Vagina (tissue), 2 donors: Measurements from ENCODE around the gene CASP5. TPM values are rescaled to one million over a fixed set of nuclear protein-coding genes. Genes with fewer than 3 reads are reported as not detected.
"Not testable (repeated sequence)": the region's sequence is repeated elsewhere in the genome, so short reads cannot be mapped to it uniquely, and the experiment has no call there.

Experiments used
- DNase-seq, 2 donors: peaks; one replicate each; pipeline ENCODE4 v3.0.0-alpha.2; 2017; ENCODE audit errors: extremely low spot score in 2 of 2
- H3K27ac ChIP-seq: fragments of 200-600 bp; sonication (generic); one replicate; pipeline ENCODE4 v1.5.1; 2019
- H3K27me3 ChIP-seq: fragments of 200-600 bp; sonication (generic); one replicate; pipeline ENCODE4 v1.5.1; 2019
- H3K36me3 ChIP-seq, 2 donors: fragments of 200-600 bp; sonication (generic); one replicate each; pipeline ENCODE4 v1.5.1; 2017 to 2019
- H3K4me1 ChIP-seq: fragments of 200-600 bp; sonication (generic); one replicate; pipeline ENCODE4 v1.5.1; 2019
- H3K4me3 ChIP-seq, 2 donors: fragments of 200-600 bp; sonication (generic); 1 replicate in 1 of 2; 2 replicates in 1 of 2; pipeline ENCODE4 v1.5.1; 2016 to 2019
- H3K9me3 ChIP-seq: fragments of 200-600 bp; sonication (generic); one replicate; pipeline ENCODE4 v1.5.1; 2019
- CTCF ChIP-seq, 3 experiments: fragments of 450-650 bp in 2 of 3; fragments of 200-600 bp in 1 of 3; sonication (generic) in 1 of 3; IDR thresholded peaks; one replicate each; pipeline ENCODE4 v1.5.1; 2017 to 2019; ENCODE audit warnings: antibody characterized with exemption in 3 of 3, mild to moderate bottlenecking in 2 of 3, moderate library complexity in 2 of 3
- POLR2A ChIP-seq, 2 donors: fragments of 450-650 bp; IDR thresholded peaks; one replicate each; pipeline ENCODE4 v1.6.1; 2017; ENCODE audit warnings: antibody characterized with exemption in 2 of 2, mild to moderate bottlenecking in 2 of 2, moderate library complexity in 2 of 2
- POLR2AphosphoS5 ChIP-seq, 2 donors: sonication (generic); formaldehyde crosslinking; IDR thresholded peaks; one replicate each; pipeline ENCODE4 v1.9.0; 2017; ENCODE audit warnings: antibody characterized with exemption in 2 of 2, mild to moderate bottlenecking in 2 of 2, low read depth in 1 of 2; ENCODE audit not compliant: insufficient read depth in 1 of 2
- intact Hi-C: fragments of 100-400 bp; cut with DNase I; formaldehyde crosslinking; loops from one replicate; pipeline ENCODE4 v1.15.1; 2023
- total RNA-seq: library from RNA; depleted of rRNA; stranded (reverse); fragments of >200 nt; gene quantifications from one replicate; pipeline ENCODE4 v1.2.3, GENCODE V29; 2016

The CASP5 gene
- total RNA-seq, 1 donor from 2014 or later = not detected

GRCh38 chr11:105034813-105035620 lies 12.0 kb upstream of the CASP5 start, which contains the start of gene CASP1:
TSS of gene CASP1 (minus strand) at chr11:105035144. CDS start at chr11:105035113, 31 bp downstream.
- Histone ChIP-seq H3K4me1 (peaks cover 18% of the 10 kb centered on the region), H3K4me3 (peak within 1 kb of the TSS; percentile 35 to 37), H3K27ac (peak within 1 kb of the TSS; percentile 75), H3K9me3 (no peaks in the 10 kb centered on the region), H3K36me3 (peaks cover 0 to 10% of the 10 kb centered on the region in 2 donors), H3K27me3 (no peaks in the 10 kb centered on the region)
- TF ChIP-seq POLR2AphosphoS5 (IDR thresholded peaks at IDR 0.05; ENCODE audit: insufficient read depth in 1 of 2, low read depth in 1 of 2) (peak in 1 of 2 donors; percentile 95), CTCF (IDR thresholded peaks at IDR 0.05) (no peak), POLR2A (IDR thresholded peaks at IDR 0.05) (no peak)
- no peak for DNase-seq
- intact Hi-C loops = no loop called here

- H3K27ac ChIP-seq = peak overlapping the region; percentile 75
- intact Hi-C loops, DNase-seq, H3K27me3 ChIP-seq, H3K9me3 ChIP-seq: not testable (repeated sequence)
- peak overlapping the region; percentile 35 to 37 for H3K4me3 ChIP-seq
- H3K4me1 ChIP-seq = peaks cover 18% of the 10 kb centered on the region
- peaks cover 0 to 15% of the 10 kb centered on the region in 2 donors for H3K36me3 ChIP-seq
These were observed 11.4 kb upstream of the CASP5 start for GRCh38 chr11:105034388-105034787.

- TF ChIP-seq CTCF (IDR thresholded peaks at IDR 0.05) (no peak), POLR2A (IDR thresholded peaks at IDR 0.05) (no peak), POLR2AphosphoS5 (IDR thresholded peaks at IDR 0.05; ENCODE audit: insufficient read depth in 1 of 2, low read depth in 1 of 2) (no peak)
- peak overlapping the region; percentile 35 to 37 for H3K4me3 ChIP-seq
- peaks cover 0 to 19% of the 10 kb centered on the region in 2 donors for H3K36me3 ChIP-seq
- peaks cover 18% of the 10 kb centered on the region for H3K4me1 ChIP-seq
- no peak for DNase-seq
- H3K9me3 ChIP-seq = no peaks in the 10 kb centered on the region
- intact Hi-C loops = no loop called here
- H3K27me3 ChIP-seq = no peaks in the 10 kb centered on the region
- H3K27ac ChIP-seq = peak overlapping the region; percentile 75
These were observed 10.8 kb upstream of the CASP5 start for GRCh38 chr11:105033781-105034180.

GRCh38 chr11:105033343-105033742 lies 10.4 kb upstream of the CASP5 start:
- intact Hi-C loops = no loop called here
- DNase-seq = no peak
- Histone ChIP-seq H3K4me3 (peak overlapping the region in 1 of 2 donors; percentile 37), H3K9me3 (no peaks in the 10 kb centered on the region), H3K27ac (no peak overlapping the region), H3K27me3 (no peaks in the 10 kb centered on the region), H3K4me1 (peaks cover 18% of the 10 kb centered on the region), H3K36me3 (peaks cover 0 to 21% of the 10 kb centered on the region in 2 donors)
- TF ChIP-seq CTCF (IDR thresholded peaks at IDR 0.05) = no peak
- no peak for TF ChIP-seq POLR2AphosphoS5 (IDR thresholded peaks at IDR 0.05; ENCODE audit: insufficient read depth in 1 of 2, low read depth in 1 of 2)

GRCh38 chr11:105032495-105032894 lies 9.5 kb upstream of the CASP5 start:
- intact Hi-C loops = no loop called here
- Histone ChIP-seq H3K4me1 (peaks cover 18% of the 10 kb centered on the region), H3K27me3 (no peaks in the 10 kb centered on the region), H3K9me3 (no peaks in the 10 kb centered on the region), H3K36me3 (peaks cover 0 to 21% of the 10 kb centered on the region in 2 donors), H3K27ac (no peak overlapping the region), H3K4me3 (no peak overlapping the region)
- no peak for DNase-seq
- no peak for TF ChIP-seq POLR2A (IDR thresholded peaks at IDR 0.05)
- no peak for TF ChIP-seq POLR2AphosphoS5 (IDR thresholded peaks at IDR 0.05; ENCODE audit: insufficient read depth in 1 of 2, low read depth in 1 of 2)
- TF ChIP-seq CTCF (IDR thresholded peaks at IDR 0.05) = no peak
